Esophagus squamous epithelium (tissue), 4 donors: Measurements from ENCODE around the gene CMTR2.

Source experiments
- CTCF ChIP-seq, 6 experiments: fragments of 450-650 bp in 4 of 6; fragments of 200-600 bp in 2 of 6; sonication (generic) in 2 of 6; IDR thresholded peaks; one replicate each; pipeline ENCODE4 v1.5.1; 2016 to 2019; ENCODE audit warnings: antibody characterized with exemption in 6 of 6, mild to moderate bottlenecking in 4 of 6, moderate library complexity in 4 of 6
- POLR2A ChIP-seq, 4 donors: fragments of 450-650 bp; IDR thresholded peaks; one replicate each; pipeline ENCODE4 v1.6.1; 2017; ENCODE audit warnings: antibody characterized with exemption in 4 of 4, mild to moderate bottlenecking in 4 of 4, moderate library complexity in 3 of 4

GRCh38 chr16:71247478-71247877 lies 41.7 kb downstream of the CMTR2 start:
- no peak for TF ChIP-seq CTCF (IDR thresholded peaks at IDR 0.05)
- no peak for TF ChIP-seq POLR2A (IDR thresholded peaks at IDR 0.05)
